HFFc6 (cell line): ENCODE results near the gene ABCA7. TPM values are rescaled to one million over a fixed set of nuclear protein-coding genes. Genes with fewer than 3 reads are reported as not detected.

ENCODE experiments used
- DNase-seq: peaks from one replicate; pipeline ENCODE4 v3.0.0-alpha.2; 2018
- H3K27ac Mint-ChIP-seq: 2 replicates; pipeline ENCODE4 v1.8.0; 2020; ENCODE audit warnings: mild to moderate bottlenecking, mixed read lengths
- H3K27me3 Mint-ChIP-seq: 2 replicates; pipeline ENCODE4 v1.8.0; 2021; ENCODE audit warnings: mild to moderate bottlenecking, moderate library complexity, mixed read lengths; ENCODE audit not compliant: insufficient read depth
- H3K36me3 Mint-ChIP-seq: 2 replicates; pipeline ENCODE4 v1.8.0; 2021; ENCODE audit warnings: low read depth, mixed read lengths
- H3K4me1 Mint-ChIP-seq: 2 replicates; pipeline ENCODE4 v1.8.0; 2020; ENCODE audit warnings: low read depth, mixed read lengths
- H3K4me3 Mint-ChIP-seq: 2 replicates; pipeline ENCODE4 v1.8.0; 2020; ENCODE audit warnings: mild to moderate bottlenecking, moderate library complexity, mixed read lengths
- H3K9me3 Mint-ChIP-seq: 2 replicates; pipeline ENCODE4 v1.8.0; 2020; ENCODE audit warnings: mild to moderate bottlenecking, mixed read lengths
- CTCF ChIP-seq: fragments of 200-600 bp; sonication (generic); IDR thresholded peaks from 2 replicates; pipeline ENCODE4 v1.5.0; 2021; ENCODE audit warnings: antibody characterized with exemption, mild to moderate bottlenecking
- total RNA-seq, 6 experiments: library from RNA; stranded (reverse); fragmentation: NEBNext Ultra II Directional; extraction: Animal tissue kit (Norgen Biotek cat#: 25700); gene quantifications; 2 replicates in 1 of 6; 3 replicates in 5 of 6; pipeline ENCODE4 v1.2.3, GENCODE V29; 2021

ABCA7 gene
- total RNA-seq, 6 experiments from 2014 or later = 4.6 to 8.1 (median 6.6) TPM

- Mint-ChIP-seq H3K27me3 (no peaks in the 10 kb centered on the region; the same call in none of the 2 replicates), H3K4me3 (no peak overlapping the region), H3K4me1 (peaks cover 26% of the 10 kb centered on the region), H3K27ac (no peak overlapping the region), H3K9me3 (no peaks in the 10 kb centered on the region), H3K36me3 (no peaks in the 10 kb centered on the region)
- DNase-seq = no peak
- TF ChIP-seq CTCF = no peak
Observed at GRCh38 chr19:1013218-1013617, 26.7 kb upstream of the ABCA7 start.

DNA sequence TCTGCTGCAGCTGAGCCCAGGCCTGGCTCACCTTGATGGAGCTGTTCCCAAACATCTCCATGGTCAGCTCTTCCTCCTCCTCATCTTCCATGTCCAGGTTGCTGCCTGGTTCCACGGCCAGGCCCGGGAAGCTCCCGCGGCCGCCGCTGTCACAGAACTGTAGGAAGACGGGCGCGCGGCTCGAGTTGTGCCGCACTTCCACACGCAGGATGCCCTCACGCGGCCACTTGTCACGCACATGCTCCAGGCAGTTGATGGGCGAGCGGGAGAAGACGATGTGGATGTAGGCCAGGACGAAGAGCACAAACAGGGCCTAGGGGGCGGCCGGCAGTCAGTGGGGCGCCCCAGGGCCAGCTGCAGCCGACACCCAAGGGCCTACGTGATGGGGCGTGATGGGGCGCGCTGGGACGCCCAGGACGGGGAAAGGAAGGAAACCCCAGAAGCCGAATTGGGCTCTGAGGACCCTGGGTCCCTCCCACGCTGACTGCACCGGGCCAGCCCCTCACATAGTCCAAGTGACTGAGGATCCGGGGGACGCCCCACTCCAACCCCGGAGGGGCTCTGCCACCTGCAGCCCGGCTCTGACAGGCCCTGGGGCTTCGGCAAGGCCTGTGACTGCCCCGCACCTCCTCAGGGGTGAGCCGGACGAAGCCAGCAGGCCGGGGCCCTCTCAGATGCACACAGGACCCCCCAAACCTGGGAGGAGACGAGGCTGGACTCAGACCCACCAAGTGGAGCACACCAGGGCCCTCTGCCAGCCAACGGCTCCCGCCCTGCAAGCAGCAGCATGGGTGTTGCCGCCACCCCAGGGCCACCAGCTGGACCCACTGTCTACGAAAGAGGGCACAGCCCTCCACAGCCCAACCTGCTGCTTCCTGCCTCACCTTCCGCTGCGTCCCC, 25.5 kb upstream of the ABCA7 start:
- H3K4me3 Mint-ChIP-seq = no peak overlapping the region
- no peak for TF ChIP-seq CTCF
- no peaks in the 10 kb centered on the region; the same call in none of the 2 replicates for H3K27me3 Mint-ChIP-seq
- no peaks in the 10 kb centered on the region for H3K9me3 Mint-ChIP-seq
- H3K4me1 Mint-ChIP-seq = peaks cover 33% of the 10 kb centered on the region
- H3K36me3 Mint-ChIP-seq = no peaks in the 10 kb centered on the region
- no peak for DNase-seq
- no peak overlapping the region; the same call in 1 of the 2 replicates for H3K27ac Mint-ChIP-seq

DNA sequence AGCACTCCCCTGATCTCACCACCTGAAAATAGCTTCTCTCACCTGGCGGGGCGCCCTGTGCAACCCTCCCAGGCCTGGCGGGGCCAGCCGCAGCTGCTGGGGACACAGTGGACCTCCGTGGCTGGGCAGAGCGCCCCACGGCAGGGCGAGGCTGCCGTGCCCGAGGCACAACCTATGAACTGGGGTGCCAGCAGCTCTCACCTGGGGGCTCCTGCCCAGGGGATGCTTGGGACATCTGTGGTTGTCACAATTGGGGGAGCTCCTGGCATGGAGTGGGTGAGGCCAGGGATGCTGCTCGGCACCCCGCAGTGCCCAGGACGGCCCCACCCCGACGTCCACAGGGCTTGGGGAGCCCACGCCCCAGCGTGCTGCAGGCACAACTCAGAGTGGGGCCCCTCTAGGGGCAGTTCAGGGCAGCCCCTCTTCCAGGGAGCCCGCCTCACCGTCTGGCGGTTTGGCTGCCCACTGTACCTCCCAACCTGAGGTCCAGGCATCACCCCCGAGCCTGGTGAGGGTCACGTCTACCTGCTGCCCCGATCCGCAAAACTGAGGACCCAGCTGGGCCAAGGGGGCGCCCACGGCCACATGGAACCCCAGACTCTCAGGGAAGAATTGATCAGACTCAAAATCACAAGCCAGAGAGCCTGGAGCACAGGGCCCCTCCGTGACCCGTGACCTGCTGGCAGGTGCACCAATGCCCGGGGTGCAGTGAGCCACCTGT, 24.7 kb upstream of the ABCA7 start:
- no peak for TF ChIP-seq CTCF
- no peak overlapping the region for H3K4me3 Mint-ChIP-seq
- H3K4me1 Mint-ChIP-seq = peaks cover 28% of the 10 kb centered on the region
- H3K9me3 Mint-ChIP-seq = no peaks in the 10 kb centered on the region
- no peak for DNase-seq
- no peaks in the 10 kb centered on the region; the same call in none of the 2 replicates for H3K27me3 Mint-ChIP-seq
- H3K27ac Mint-ChIP-seq = peak overlapping the region; percentile 21; the same call in 1 of the 2 replicates
- H3K36me3 Mint-ChIP-seq = no peaks in the 10 kb centered on the region

DNA sequence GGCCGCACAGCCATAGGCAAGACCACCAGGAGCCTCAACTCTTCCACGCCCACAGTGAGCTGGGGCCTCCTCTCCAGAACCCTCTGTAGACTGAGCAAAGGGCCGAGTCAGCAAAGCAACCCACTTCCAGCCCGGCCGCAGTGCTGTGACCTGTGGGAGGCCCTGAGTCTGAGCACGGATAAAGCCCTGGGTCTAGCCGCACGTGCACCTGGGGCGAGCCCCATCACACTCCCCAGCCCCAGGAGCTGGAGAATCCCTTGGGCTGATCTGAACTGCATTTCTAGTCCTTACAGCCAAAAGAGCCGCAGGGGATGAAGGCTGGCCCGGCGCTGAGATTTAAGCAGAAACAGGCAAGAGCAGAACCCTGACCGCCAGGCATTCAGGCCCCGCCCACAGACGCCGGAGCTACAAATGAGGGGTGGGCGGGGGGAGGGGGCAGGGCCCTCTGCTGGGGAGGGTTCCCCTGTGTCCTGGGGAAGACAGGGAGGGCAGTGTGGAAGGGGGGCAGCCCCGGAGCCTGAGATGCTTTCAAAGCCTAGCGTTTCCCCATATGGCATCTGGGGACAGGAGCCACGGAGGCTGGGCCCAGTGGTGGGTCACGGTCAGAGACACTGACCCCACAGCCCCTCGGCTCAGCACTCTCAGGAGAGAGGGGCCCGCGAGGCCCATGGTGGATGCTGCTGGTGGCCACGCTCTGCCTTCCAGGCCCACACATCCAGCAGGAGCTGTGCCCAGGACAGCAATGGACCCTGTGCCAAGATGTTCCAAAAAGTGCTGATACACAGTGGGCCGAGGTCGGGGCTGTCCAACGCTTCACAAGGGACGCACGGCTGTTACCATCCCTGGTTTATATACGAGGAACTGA, 23.9 kb upstream of the ABCA7 start:
- Mint-ChIP-seq H3K4me3 (peak overlapping the region; percentile 84), H3K27ac (peak overlapping the region; percentile 97), H3K36me3 (no peaks in the 10 kb centered on the region), H3K27me3 (no peaks in the 10 kb centered on the region; the same call in none of the 2 replicates), H3K4me1 (peaks cover 28% of the 10 kb centered on the region), H3K9me3 (peaks cover under 1% of the 10 kb centered on the region; the same call in 1 of the 2 replicates)
- TF ChIP-seq CTCF = no peak
- DNase-seq = no peak

DNA sequence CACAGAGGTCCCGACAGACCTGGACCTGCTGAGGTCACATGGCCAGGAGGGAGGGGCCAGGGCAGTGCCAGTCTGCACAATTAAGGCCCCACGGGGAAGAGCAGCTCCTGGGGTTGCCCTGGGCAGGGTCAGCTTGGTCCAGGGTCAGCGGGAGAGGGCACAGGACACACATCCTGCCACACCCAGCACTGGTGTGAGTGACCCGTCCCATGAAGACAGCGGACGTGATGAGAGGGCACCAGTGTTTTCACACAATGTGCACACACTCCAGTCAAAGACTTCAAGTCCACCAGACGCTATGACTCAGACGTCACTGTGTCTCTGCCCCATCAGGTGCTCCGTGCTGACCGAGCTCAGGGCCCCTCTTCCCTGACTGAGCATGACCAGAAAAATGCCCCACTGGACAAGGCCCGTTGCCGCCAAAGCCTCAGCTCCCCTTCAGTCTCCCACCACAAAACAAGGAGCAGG, 23.2 kb upstream of the ABCA7 start:
- peak; percentile 78 for DNase-seq
- peaks cover 4% of the 10 kb centered on the region; the same call in 1 of the 2 replicates for H3K9me3 Mint-ChIP-seq
- peak overlapping the region; percentile 84 for H3K4me3 Mint-ChIP-seq
- no peaks in the 10 kb centered on the region for H3K36me3 Mint-ChIP-seq
- H3K27me3 Mint-ChIP-seq = no peaks in the 10 kb centered on the region; the same call in none of the 2 replicates
- H3K27ac Mint-ChIP-seq = peak overlapping the region; percentile 97
- no peak for TF ChIP-seq CTCF
- peaks cover 31% of the 10 kb centered on the region for H3K4me1 Mint-ChIP-seq
